Measurements from ENCODE around the gene SENP8. TPM values are rescaled to one million over a fixed set of nuclear protein-coding genes. Genes with fewer than 3 reads are reported as not detected.

Gene SENP8
- total RNA-seq, 4 donors from 2014 or later = 0.75 to 2.3 (median 1.9) TPM

DNA sequence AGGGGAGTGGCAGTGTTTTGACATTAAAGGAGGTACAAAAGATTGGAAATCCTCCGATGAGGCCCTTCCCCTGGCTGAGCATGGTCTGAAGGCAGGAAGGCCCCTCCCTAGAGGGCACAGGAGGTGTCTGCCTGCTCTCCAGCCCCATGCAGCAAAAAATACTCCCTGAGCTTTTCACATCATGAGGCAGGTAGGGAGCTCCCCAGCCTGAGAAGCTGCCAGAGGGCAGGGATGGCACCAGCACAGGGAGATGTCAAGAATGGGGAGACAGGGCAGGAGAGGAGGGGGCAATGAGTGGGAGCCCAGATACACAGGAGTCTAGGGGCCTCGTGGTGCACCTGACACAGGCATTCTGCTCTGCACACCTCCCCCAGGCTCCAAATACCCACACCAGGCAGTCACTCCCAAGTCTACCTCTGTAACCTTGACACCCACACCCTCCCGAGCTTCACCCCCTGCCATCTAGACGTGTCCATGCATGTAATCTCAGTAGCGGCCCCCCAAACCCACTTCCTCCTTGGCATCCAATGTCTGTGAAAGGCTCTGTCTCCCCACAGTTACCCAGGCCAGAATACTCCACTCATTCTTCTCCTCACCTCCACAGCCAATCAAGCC is 56.5 kb downstream of the SENP8 start:
- TF ChIP-seq CTCF (IDR thresholded peaks at IDR 0.05; ENCODE audit: low read depth) = no peak

GRCh38 chr15:72175186-72176044 is 57.2 kb downstream of the SENP8 start:
- TF ChIP-seq CTCF (IDR thresholded peaks at IDR 0.05; ENCODE audit: low read depth) = no peak

DNA sequence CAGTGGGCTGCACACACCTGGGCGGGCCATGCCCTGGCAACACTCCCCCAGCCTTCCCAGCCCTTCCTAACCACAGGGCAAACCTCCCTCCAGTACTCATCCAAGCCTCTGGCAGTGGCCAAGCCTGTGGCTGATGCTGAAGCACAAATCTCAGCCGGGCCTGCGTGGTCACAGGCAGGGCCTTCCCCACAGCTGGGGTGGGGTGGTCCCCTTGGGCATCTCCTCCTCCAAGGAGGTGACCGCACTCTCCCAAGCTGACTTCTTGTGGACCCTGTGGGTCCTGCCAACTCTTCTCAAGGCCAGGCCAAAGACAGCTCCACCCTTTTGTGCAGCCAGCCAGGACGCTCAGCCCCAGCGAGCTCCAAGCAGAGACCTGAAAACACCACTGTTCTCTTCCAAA is 58.0 kb downstream of the SENP8 start:
- no peak for TF ChIP-seq CTCF (IDR thresholded peaks at IDR 0.05; ENCODE audit: low read depth)

DNA sequence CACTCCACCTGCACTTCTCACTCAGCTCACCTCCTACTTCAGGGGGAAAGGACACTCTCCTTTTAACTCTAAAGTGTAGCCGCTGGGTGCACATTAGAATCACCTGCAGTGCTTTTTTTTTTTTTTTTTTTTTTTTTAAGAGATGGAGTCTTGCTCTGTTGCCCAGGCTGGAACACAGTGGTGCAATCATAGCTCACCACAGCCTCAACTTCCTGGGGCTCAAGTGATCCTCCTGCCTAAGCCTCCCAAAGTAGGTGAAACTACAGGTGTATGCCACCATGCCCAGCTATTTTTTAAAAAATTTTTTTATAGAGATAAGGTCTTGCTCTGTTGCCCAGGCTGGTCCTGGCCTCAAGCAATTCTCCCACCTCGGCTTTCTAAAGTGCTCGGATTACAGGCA is 58.5 kb downstream of the SENP8 start:
- TF ChIP-seq CTCF (IDR thresholded peaks at IDR 0.05; ENCODE audit: low read depth) = no peak

- TF ChIP-seq CTCF (IDR thresholded peaks at IDR 0.05; ENCODE audit: low read depth) = no peak
These were observed 60.9 kb downstream of the SENP8 start for GRCh38 chr15:72178976-72179585.

DNA sequence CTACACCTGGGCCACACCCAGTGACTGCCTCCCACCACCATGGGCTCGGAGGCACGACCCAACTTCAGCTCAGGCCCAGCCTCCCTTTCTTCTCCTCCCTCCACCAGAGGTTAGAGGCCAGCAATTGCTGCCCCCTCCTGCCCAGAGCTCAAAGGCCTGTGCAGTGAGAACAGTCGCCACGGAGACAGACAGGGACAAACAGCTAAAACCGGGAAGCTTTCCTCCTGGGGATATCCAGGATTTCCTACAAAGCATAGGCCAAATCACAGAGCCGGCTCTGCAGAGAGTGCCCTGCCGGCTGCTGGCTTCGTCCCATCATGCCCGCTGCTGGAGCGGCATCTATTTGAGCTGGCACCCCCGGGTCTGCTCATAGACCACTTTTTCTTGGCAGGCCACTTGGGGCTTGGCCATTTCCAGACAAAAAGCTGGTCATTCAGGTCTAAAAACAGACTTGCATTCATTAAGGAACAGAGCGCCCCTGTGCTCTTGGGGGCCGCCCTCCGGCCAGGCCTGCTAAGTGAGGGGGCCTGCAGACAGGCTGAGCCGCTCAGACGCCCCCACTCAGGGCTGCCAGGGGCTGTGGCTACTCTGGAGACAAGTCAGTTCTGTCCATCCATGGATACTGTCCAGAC is 61.9 kb downstream of the SENP8 start:
- no peak for TF ChIP-seq CTCF (IDR thresholded peaks at IDR 0.05; ENCODE audit: low read depth)

All from subcutaneous adipose tissue (tissue), 4 donors.